ENCODE data around the gene PREX1.

Gene PREX1

DNA sequence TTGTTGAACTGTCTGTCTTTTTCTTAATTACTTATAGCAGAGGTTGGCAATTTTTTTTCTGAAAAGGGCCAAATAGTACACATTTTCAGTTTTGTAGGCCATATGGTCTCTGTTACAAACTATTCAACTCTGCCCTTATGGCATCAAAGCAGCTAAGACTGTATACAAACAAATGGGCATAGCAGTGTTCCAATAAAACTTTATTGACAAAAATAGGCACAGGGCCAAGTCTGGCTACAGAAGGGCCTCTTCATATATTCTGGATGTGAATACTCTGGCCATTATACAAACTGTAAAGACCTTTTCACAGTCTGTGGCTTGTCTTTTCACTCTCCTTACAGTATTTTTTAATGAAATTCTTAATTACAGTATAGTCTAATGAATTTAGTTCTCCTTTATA is 132.1 kb downstream of the PREX1 start:
- TF ChIP-seq CSDC2 (CRISPR knock-in tag; IDR thresholded peaks at IDR 0.05), result no peak
- TF ChIP-seq ZNF70 (CRISPR knock-in tag; IDR thresholded peaks at IDR 0.05), result no peak
- no peak for ATAC-seq

DNA sequence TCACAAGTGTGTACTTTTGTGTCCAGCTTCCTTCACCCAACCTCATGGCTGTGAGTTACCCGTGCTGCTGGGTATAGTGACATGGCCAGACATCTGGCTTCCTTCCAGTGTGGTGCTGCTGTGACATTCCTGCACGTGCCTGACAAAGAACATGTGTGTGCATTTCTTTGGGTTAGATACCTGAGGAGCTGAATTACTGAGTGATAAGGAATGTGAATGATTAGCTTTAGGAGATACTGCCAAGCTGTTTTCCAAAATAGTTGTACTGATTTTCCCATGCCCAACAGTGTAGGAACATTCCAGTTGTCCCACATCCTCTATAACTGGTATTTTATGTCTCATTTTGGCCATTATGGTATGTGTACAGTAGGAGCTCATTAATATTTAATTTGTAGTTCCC is 132.5 kb downstream of the PREX1 start:
- TF ChIP-seq, protein P1, sequence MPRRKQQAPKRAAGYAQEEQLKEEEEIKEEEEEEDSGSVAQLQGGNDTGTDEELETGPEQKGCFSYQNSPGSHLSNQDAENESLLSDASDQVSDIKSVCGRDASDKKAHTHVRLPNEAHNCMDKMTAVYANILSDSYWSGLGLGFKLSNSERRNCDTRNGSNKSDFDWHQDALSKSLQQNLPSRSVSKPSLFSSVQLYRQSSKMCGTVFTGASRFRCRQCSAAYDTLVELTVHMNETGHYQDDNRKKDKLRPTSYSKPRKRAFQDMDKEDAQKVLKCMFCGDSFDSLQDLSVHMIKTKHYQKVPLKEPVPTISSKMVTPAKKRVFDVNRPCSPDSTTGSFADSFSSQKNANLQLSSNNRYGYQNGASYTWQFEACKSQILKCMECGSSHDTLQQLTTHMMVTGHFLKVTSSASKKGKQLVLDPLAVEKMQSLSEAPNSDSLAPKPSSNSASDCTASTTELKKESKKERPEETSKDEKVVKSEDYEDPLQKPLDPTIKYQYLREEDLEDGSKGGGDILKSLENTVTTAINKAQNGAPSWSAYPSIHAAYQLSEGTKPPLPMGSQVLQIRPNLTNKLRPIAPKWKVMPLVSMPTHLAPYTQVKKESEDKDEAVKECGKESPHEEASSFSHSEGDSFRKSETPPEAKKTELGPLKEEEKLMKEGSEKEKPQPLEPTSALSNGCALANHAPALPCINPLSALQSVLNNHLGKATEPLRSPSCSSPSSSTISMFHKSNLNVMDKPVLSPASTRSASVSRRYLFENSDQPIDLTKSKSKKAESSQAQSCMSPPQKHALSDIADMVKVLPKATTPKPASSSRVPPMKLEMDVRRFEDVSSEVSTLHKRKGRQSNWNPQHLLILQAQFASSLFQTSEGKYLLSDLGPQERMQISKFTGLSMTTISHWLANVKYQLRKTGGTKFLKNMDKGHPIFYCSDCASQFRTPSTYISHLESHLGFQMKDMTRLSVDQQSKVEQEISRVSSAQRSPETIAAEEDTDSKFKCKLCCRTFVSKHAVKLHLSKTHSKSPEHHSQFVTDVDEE (CRISPR knock-in tag; IDR thresholded peaks at IDR 0.05), result no peak; the same call in 1 of the 2 replicates
- 0 out of 2 replicates have a peak, but pooled peaks have one; percentile 34 for TF ChIP-seq TCF4 (CRISPR knock-in tag; IDR thresholded peaks at IDR 0.05; ENCODE audit: borderline replicate concordance)
- peak; percentile 24 for ATAC-seq

DNA sequence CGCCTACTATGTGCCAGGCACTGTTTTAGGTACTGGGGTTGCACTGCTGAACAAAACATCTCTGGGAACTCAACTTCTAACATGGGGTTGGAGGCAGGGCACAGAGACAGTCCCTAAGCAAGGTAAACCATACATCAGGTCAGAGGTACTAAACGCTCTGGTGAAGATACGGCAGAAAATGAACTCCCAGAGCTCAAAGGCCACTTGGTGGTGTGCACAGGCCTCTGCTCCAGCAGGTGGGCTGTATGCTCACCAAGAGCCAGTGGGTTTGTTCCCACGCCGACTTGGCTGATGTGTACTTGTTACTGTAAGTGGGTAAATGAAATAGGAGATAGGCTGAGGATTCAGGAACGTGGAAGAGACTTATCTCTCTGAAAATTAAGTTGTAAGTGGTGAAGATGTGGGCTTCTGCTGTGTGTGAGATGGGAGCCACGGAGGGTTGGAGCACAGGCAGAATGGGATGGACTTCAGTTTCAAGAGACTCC is 133.4 kb downstream of the PREX1 start:
- no peak for ATAC-seq
- no peak for TF ChIP-seq ZNF565 (CRISPR knock-in tag; conservative IDR thresholded peaks at IDR 0.05; ENCODE audit: low read depth)
- TF ChIP-seq SNAI2 (CRISPR knock-in tag; IDR thresholded peaks at IDR 0.05), result no peak
- TF ChIP-seq BACH2 (CRISPR knock-in tag; IDR thresholded peaks at IDR 0.05; ENCODE audit: borderline replicate concordance), result no peak

DNA sequence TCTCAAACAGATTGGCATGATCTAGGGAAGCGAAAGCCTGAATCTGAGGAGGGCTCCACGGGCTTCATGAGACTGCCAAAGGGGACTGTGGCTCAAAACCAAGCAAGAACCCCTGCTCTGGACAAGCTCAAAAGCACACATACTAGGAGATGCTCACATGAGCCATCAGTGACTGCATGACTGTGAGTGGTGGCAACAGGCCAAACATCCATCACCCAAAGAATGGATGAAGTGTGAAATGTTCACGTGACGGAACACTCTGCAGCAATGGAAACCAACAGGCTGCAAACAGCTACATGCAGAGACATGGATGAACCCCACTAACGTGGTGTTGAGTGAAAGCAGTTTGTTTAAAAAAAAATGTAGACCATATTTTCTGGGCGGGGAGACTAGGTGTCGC is 136.3 kb downstream of the PREX1 start:
- TF ChIP-seq BACH2 (CRISPR knock-in tag; IDR thresholded peaks at IDR 0.05; ENCODE audit: borderline replicate concordance), result no peak
- no peak for TF ChIP-seq ZNF70 (CRISPR knock-in tag; IDR thresholded peaks at IDR 0.05)
- no peak for TF ChIP-seq ZC3H10 (CRISPR knock-in tag; IDR thresholded peaks at IDR 0.05)
- TF ChIP-seq ISL1 (CRISPR knock-in tag; IDR thresholded peaks at IDR 0.05), result no peak
- TF ChIP-seq SNAI2 (CRISPR knock-in tag; IDR thresholded peaks at IDR 0.05), result no peak
- no peak for TF ChIP-seq GLIS3 (CRISPR knock-in tag; IDR thresholded peaks at IDR 0.05)
- no peak for TF ChIP-seq ZNF8 (CRISPR knock-in tag; IDR thresholded peaks at IDR 0.05)
- no peak for TF ChIP-seq TOX (CRISPR knock-in tag; IDR thresholded peaks at IDR 0.05; ENCODE audit: borderline replicate concordance)
- TF ChIP-seq, protein P2, sequence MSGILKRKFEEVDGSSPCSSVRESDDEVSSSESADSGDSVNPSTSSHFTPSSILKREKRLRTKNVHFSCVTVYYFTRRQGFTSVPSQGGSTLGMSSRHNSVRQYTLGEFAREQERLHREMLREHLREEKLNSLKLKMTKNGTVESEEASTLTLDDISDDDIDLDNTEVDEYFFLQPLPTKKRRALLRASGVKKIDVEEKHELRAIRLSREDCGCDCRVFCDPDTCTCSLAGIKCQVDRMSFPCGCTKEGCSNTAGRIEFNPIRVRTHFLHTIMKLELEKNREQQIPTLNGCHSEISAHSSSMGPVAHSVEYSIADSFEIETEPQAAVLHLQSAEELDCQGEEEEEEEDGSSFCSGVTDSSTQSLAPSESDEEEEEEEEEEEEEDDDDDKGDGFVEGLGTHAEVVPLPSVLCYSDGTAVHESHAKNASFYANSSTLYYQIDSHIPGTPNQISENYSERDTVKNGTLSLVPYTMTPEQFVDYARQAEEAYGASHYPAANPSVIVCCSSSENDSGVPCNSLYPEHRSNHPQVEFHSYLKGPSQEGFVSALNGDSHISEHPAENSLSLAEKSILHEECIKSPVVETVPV (CRISPR knock-in tag; IDR thresholded peaks at IDR 0.05), result no peak
- no peak for TF ChIP-seq ZFP3 (CRISPR knock-in tag; IDR thresholded peaks at IDR 0.05)
- TF ChIP-seq, protein P3, sequence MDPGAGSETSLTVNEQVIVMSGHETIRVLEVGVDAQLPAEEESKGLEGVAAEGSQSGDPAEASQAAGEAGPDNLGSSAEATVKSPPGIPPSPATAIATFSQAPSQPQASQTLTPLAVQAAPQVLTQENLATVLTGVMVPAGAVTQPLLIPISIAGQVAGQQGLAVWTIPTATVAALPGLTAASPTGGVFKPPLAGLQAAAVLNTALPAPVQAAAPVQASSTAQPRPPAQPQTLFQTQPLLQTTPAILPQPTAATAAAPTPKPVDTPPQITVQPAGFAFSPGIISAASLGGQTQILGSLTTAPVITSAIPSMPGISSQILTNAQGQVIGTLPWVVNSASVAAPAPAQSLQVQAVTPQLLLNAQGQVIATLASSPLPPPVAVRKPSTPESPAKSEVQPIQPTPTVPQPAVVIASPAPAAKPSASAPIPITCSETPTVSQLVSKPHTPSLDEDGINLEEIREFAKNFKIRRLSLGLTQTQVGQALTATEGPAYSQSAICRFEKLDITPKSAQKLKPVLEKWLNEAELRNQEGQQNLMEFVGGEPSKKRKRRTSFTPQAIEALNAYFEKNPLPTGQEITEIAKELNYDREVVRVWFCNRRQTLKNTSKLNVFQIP (CRISPR knock-in tag; IDR thresholded peaks at IDR 0.05; ENCODE audit: borderline replicate concordance, low read depth), result no peak
- TF ChIP-seq ZFP30 (CRISPR knock-in tag; IDR thresholded peaks at IDR 0.05), result no peak
- no peak for TF ChIP-seq PPARA (CRISPR knock-in tag; IDR thresholded peaks at IDR 0.05; ENCODE audit: borderline replicate concordance)
- TF ChIP-seq CSDC2 (CRISPR knock-in tag; IDR thresholded peaks at IDR 0.05), result no peak
- no peak for TF ChIP-seq ZNF565 (CRISPR knock-in tag; conservative IDR thresholded peaks at IDR 0.05; ENCODE audit: low read depth)
- no peak for TF ChIP-seq ARNTL (CRISPR knock-in tag; IDR thresholded peaks at IDR 0.05; ENCODE audit: borderline replicate concordance, low read depth)
- TF ChIP-seq ESRRG (CRISPR knock-in tag; IDR thresholded peaks at IDR 0.05), result no peak
- TF ChIP-seq, protein P4, sequence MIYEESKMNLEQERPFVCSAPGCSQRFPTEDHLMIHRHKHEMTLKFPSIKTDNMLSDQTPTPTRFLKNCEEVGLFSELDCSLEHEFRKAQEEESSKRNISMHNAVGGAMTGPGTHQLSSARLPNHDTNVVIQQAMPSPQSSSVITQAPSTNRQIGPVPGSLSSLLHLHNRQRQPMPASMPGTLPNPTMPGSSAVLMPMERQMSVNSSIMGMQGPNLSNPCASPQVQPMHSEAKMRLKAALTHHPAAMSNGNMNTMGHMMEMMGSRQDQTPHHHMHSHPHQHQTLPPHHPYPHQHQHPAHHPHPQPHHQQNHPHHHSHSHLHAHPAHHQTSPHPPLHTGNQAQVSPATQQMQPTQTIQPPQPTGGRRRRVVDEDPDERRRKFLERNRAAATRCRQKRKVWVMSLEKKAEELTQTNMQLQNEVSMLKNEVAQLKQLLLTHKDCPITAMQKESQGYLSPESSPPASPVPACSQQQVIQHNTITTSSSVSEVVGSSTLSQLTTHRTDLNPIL (CRISPR knock-in tag; IDR thresholded peaks at IDR 0.05; ENCODE audit: low read depth), result no peak
- TF ChIP-seq, protein P5, sequence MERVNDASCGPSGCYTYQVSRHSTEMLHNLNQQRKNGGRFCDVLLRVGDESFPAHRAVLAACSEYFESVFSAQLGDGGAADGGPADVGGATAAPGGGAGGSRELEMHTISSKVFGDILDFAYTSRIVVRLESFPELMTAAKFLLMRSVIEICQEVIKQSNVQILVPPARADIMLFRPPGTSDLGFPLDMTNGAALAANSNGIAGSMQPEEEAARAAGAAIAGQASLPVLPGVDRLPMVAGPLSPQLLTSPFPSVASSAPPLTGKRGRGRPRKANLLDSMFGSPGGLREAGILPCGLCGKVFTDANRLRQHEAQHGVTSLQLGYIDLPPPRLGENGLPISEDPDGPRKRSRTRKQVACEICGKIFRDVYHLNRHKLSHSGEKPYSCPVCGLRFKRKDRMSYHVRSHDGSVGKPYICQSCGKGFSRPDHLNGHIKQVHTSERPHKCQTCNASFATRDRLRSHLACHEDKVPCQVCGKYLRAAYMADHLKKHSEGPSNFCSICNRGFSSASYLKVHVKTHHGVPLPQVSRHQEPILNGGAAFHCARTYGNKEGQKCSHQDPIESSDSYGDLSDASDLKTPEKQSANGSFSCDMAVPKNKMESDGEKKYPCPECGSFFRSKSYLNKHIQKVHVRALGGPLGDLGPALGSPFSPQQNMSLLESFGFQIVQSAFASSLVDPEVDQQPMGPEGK (CRISPR knock-in tag; IDR thresholded peaks at IDR 0.05; ENCODE audit: borderline replicate concordance), result no peak
- no peak for ATAC-seq
